ENCODE measurements around the gene HAUS3.
"Not testable (repeated sequence)": the region's sequence is repeated elsewhere in the genome, so short reads cannot be mapped to it uniquely, and the experiment has no call there.

Gene HAUS3

DNA sequence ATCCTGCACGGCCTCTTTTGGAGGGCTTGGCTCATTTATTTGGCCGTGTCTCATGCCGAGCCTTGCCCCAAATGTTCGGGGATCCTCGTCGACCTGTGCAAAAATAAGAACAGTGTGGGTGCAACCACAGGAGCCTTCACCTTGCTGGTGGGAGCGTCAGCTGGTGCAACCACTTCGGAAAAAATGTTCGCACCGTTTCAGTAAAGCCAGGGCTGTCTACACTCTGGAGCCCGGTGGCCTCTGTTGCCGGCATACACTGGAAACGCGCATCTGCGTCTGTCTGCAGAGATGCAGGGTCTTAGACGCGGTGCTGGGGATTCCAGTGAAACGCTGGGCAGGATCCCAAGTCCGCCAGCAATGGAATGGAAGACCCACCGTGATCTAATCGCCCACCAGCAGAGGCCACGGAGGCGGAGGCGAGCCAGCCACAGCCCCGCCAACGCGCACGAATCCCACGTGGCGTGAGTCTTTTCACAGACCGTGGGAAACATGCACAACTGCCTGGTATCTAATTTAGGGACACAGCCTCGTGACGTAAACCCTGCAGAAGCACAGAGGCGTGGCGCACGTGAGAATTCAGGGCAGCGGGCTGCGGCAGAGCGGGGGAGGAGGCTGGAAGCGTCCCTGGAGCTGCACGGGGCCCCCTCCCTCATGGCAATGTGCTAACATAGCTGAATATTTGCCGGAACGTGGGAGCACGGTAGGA, 33.8 kb upstream of the HAUS3 start:
- DNase-seq = no peak

DNA sequence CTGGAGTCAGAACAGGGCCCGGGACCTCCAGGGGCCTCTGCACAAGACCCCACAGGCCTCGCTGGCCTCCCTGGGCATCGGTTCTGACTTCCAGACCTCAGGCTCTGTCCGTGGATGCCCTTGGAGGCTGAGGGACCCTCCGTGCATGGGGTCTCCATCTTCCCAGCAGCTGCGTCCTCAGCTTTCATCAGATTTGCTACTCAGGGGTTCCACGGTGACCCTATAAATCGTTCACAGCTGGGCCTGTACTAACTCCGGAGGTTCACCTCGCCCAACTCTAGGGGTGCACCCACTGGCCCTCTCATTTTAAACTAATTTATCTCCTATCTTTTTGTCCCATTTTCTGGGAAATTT, 33.1 kb upstream of the HAUS3 start:
- not testable (repeated sequence) for DNase-seq

DNA sequence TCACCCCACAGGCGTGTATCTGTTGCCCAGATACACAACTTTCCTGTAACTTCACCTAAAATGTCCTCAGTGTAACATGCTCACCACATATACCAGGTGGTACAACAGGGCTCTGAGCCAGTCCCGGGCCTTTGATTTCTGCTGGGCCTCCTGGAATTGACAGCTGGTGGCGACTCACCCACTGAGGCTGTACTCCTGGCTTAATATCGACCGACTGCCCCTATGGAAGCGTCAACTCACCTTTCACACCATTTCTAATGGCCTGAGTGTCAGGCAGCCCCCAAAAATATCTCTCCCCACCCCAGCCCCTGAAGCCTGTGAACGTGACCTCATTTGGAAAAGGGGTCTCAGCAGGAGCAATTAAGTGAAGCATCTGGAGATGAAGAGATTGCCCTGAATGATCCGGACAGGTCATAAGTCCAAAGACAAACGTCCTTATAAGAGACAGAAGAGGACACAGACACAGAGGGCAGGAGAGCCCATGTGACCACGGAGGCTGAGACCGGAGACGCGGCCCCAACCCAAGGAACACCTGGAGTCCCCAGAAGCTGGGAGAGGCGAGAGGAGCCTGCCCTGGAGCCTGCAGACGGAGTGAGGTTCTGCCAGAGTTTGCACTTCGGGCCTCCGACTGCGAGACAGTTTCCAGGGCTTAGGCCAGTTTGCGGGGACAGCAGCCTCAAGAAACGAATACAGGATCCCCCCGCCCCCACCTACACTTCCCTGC, 32.6 kb upstream of the HAUS3 start:
- DNase-seq = no peak

DNA sequence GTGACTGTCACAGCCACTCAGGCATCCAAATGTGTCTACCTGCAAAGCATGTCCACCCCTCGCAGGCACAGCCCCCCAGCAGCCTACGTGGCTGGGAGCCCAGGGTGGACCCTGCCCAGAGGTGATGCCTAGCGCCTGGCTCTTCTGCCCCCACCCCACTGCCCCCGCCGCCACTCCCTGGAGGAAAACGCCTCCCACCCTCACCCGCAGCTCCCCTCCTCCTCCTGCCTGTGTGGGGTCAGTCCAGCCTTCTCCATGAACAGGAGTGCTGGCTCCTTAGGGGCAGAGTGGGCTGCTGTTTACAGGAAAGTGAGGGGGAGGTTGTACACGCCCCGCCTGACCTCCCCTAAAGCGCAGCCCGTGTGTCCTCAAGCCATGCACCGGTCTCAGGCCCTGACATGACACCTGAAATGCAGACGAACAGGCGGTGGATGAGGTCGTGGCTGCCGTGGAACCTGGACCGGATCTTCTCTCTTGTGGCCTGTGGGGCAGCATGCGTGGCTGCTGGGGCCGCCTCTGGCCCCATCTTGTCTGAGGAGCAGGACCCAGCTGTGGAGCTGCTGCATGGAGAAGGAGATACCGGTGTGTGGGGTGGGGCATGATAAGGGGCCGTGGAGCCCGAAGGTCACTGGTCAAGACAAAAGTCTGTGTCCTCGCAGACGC, 31.9 kb upstream of the HAUS3 start:
- no peak for DNase-seq

DNA sequence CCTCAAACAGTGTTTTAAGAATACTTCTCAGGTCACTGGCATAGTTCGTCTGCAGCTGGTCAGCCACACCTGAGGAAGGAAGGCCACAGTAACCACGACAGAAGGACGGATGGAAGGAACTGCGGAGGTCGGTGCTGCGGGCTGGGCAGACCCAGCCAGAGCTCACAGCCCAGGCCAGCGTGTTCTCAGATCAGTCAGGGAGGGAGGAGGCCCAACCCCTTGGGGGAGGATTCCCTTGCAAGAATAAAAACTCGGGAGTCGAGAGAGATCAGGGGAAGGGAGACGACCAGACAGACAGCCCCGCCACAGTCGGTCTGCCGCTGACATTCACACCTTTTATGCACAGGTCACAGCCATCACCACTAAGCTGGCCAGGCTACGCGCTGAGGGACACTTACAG, 31.3 kb upstream of the HAUS3 start:
- DNase-seq = no peak

DNA sequence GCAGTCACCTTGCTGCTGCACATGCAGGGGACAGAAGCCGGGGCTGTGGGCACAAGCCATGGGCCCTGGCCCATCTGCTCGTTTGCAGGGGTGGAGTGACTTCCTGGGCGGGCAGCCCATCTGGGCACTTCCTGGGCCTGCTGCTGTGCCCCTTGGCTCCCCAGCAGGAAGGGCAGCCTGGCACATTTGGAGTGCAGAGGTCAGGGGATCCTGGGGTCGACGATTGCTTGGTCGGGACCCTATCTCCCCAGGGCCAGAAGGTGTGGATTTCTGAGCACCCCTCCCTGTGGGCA, 30.9 kb upstream of the HAUS3 start:
- no peak for DNase-seq

DNA sequence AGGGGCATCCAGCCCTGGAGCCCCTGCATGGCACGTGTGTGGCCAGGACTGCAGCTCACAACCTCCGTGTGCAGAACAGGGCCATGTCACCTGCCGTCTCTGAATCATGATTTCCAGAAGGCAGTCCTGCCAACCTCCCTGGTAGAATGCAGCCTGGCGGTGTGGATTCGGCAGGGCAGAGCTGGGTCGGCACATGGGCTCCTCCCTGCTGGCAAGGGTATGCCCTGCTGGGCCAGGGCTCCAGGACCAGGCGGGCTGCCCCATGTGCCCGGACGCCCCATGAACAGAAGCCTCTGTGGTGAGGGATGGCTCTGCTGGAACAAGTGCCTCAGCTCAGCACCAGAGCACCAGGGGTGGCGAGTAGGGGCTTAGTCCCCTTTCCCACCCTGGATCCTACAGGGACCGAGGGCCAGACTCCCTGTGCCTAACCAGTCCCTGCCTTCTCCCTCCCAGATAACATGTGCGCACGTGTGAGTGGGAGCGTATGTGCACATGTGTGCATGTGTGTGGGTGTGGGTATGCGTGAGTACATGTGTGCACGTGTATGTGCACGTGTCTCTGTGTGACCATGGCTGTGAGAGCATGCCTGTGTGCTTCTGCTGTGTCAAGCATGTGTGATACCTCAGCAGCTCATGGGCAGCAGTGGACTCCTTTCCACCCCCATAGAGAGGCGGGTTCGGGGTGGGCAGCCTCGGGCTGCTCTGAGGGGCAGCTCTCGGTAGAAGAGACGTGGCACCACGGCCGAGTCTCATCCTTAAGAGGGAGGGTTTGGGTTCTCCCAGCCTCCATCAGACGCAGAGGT, 30.3 kb upstream of the HAUS3 start:
- DNase-seq = no peak

DNA sequence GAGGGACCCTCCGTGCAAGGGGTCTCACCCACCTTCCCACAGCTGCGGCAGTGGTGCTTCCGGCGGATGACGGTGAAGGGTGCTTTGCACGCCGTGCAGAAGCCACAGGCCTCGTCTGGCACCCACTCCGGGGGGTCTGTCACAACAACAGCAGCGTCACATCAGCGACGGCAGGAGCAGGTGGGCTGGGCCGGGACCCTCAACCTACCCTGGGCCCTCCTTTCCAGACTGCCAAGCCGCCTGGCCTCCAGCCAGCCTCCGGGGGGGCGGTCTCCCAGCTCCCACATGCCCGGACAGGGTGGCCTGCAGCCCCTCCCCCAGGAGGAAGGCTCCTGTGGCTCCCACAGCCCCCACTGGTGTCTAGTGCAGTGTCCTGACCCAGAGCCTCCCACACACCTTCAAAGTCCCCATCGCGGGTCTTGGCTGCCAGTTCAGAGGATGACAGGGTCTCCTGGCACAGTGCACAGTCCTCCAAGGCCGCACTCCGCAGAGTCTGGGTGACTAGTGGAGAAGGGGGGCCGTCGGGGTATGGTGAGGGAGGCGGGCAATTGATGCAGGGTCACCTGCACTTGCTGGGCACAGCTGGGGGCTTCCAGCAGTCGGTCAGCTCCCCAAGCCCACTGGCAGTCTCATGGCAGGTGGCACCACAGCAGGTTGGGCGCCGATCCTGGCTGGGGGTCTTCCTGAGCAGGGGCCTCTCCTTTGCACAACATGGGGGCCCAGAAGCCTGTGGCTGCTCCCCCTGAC, 29.5 kb upstream of the HAUS3 start:
- DNase-seq = no peak

DNA sequence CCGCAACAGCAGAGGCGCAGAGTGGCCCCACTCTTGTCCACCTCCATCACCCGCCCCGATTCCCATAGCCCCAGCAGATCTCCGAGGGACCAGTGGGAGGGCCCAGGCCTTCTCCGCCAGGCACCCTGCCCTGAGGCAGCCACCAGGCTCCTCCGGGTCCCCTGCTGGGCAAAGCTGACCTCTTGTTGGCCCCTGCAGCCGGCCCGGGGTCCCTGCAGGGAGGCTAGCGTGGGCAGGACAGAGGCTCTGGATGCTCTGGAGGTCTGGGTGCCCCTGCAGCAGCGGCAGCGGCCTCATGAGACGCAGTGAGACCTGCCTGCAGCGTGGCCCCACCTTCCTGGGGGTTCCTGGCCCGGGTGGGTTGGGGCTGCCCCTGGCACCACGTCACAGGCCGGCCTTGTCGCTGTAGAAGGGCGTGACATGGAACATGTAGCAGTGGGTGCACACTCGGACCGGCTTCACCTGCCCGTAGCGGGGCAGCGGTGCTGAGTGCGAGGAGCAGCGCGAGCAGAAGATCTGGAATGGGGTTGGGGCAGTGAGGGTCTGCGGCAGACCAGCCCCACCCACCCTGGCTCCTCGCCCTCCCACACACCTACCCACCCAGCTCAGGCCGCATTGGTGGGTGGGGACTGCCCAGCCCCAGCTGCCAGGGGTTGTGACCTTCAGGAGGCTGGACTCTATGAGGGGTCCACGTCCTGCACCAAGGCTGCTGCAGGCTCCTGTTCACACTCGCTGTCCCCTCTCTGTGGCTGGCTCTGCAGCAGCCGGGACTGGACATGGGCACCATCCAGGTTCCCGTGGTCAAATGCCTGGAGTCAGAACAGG, 28.6 kb upstream of the HAUS3 start:
- DNase-seq = no peak

DNA sequence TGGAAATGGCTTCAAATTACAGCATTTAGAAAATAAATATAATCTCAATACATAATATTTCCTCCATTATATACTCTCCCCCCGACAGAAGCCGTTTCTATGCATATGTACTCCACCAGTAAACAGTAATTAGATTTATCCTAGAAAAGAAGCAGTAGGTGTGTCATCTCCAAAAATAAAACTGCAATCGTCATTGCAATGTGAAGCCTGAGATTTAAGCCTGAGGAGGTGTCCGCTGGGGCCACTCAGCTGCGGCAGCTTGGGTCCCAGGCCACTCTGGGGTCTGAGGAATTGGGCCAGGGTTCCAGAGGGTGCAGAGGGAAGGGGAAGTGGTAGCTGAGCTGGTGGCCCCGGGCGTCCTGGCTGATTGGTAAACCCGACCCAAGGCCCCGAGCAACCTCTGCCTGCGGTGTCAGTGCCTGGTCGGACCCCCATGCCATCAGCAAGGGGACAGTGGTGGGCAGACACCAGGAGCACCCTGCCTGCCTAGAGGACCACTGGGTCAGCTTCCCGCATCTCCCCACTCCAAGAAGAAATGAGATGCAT, 27.8 kb upstream of the HAUS3 start:
- no peak for DNase-seq

DNA sequence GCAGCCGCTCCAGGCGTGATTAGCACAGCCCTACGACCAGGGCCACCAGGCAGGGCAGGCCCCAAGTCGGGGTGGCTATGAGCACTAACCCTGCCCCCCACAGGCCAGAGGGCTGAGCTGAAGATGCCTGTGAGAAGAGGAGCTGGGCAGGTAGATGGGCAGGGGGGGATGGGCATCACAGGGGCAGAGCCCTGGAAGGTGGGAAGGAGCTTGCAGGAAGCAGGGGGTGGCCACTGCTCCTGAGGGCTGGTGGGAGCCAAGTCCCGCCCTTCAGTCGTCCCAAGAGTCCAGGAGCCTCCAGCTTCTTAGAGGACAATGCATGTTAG, 27.2 kb upstream of the HAUS3 start:
- DNase-seq = no peak

DNA sequence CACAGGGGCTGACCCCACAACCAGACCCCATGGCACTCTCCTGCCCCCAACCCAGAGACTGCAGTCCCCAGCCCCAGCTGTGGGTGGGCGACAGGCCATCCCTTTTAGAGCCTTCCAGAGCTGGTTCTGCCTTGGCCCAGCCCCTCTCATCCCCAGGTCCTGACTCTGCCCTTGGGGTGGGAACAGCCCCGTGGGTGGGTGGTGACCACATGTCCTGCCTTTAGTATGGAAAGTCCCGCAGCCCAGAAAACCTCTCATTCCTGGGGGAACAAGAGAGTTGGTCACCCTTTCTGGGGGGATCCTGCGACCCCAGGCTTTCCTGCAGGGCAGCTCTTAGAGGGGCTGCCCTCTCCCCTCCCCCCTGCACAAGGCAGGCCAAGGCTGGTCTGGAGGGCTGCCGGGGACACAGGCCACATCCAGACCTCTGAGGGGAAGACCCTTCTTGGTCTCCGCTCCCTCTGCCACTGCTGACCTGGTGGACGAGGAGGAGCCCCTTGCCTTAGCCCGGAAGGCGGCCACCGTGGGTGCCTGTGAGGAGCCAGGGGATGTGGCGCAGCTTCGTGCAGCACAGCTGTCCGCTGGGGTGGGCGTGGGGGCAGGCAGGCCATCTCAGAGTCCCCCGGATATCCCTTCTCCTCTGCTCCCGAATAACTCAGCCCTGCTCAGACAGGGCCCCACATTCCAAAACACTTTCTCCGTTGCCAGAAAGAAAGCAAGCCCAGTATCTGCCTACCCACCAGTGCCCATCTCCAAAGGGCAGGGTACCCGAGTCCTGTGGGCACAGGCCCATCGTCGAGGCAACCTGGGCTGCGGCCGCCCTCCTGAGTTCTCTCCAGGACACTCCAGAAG, 26.7 kb upstream of the HAUS3 start:
- no peak for DNase-seq

DNA sequence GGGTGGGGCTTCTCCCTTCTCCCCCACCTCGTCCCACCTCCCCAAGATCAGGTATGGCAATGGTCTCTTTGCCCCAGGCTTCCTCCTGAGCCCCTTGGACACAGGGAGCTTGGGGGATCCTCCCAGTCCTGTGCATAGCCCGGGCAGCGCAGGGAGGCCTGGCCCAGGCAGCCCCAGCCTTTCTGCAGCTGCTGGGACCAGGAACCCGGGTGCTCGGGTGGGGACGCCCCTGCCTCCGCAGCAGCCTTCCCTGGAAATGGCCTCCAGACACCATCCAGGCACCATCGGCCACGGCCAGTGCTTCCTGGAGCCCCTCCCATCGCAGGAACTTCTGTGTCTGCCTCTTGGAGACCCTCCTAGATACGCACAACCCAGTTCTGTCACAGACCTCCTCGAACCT, 25.9 kb upstream of the HAUS3 start:
- DNase-seq = no peak

DNA sequence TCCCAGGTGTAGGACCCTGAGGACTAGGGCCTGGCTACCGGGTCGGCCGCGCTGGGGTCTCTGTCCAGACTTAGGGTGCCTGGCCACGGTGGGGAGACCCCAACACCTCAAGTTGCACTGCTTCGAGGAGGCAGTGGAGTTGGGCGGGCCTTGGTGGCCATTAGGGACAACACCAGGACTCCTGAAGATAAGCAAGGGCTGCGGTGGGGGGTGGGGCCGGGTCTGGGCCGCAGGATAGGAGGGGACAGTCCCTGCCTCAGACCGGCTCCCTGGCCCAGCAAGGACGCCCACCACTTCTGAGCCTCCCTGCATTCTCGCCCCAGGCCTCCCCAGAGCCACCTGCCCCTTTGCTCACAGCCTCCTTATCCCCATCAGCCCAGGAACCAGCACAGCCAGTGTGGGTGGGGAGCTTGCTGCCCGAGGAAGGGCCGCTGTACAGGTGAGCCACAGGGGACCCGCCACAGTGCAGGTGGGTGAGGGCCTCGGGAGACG, 25.4 kb upstream of the HAUS3 start:
- DNase-seq = no peak

DNA sequence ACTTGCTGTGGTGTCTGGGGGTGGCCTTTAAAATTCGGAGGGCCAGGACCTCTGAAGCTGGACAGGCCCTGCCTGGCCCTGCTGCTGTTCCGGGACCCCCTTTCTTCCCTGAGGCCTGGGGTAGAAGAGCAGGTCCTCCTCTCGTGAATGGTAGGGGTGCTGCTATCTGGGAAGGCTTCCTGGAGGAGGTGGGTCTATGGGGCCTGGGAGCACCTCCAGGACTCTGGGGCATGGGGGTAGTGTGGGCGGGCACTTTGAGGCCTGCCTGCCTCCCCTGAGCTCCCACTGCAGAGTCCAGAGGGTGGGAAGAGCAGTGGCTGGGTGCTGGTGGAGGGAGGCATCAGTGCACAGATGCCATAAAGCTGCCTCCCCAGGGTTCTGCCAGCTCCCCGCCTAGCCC, 24.9 kb upstream of the HAUS3 start:
- DNase-seq = no peak

DNA sequence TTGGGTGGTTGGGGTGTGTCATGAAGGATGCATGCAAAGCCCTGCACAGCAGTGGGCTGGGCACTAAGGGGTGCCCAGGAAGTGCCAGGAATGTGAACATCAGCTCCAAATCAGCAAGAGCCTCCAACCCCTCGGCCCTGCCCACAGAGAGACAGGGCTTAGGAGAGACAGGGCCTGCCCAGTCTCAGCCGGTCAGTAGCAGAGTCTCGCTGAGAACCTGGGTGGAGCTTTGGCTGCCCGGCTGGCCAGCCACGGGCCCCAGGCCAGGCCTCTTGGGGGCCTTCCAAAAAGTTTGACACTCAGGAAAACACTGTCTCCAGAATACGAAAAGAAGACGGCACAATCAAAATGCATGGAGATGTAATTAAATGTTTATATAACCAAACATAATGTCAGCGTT, 24.3 kb upstream of the HAUS3 start:
- no peak for DNase-seq

DNA sequence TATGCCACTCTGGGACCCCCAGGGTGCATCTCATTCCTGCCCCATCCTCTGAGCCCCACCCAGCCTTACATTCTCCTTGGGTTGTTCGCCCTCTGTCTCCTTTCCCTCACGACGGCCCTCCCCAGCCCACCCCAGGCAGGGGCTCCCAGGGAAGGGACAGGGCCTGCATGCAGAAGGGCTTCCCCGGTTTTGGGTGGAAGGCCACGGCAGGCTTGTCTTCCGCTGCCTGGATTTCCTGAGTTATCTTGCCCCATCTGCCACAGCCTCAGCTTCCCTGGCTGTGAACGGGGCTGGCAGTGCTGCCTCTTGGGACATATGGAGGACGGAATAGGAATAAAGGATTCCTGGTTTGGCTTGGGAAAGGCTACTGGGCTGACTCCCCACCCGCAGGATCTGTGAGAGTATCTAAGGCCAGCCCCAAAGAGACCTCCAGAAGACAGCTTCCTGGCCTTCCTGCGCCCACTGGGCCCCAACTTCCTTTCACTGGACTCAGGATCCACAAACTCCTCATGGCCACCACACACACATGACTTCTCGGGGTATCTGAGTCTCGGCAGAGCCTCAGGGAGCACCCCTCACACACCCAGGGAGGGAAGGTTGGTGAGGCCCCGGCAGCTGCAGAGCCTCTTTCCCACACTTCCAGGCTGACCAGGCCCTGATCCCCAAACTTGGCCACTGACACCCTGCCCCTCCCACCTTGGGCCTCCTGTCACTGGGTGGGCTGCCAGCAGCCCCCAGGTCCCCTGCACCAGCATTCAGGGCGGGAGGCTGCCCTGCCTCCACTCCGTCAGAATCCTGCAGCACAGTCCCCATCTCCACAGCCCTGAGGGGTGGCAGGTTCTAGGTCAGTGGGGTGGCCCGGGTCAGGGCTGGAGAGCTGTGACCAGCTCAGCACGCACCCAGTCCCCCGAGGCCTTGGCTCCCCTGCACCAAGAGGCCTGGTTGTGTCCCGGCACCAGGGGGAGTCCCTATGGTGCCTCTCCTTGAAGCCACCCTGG, 23.5 kb upstream of the HAUS3 start:
- no peak for DNase-seq

DNA sequence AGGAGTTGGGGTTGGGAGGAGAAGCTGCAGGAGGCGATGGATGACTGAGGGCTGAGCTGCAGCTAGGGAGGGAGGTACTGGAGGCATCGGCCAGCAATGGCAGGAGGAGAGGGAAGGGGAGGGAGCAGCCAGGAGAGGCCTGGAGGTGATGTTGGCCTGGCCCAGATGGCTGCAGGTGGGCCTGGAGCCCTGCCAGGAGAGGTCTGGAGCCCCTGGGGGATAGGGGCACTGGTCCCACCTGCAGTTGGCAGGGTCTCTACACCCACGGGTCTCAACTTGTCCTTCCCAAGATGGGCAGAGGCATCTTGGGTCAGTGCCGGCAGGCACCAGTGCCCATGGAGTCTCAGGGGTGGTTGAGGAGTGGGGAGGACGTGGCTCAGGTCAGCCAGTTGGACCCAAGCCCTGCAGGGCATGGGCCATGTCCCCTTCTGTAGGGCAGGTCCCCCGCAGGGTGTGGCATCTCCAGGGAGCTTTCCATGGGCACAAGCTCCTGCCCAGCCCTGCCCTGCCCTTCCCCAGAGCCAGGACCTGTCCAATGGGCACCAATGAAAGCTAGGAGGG, 22.6 kb upstream of the HAUS3 start:
- DNase-seq = no peak

DNA sequence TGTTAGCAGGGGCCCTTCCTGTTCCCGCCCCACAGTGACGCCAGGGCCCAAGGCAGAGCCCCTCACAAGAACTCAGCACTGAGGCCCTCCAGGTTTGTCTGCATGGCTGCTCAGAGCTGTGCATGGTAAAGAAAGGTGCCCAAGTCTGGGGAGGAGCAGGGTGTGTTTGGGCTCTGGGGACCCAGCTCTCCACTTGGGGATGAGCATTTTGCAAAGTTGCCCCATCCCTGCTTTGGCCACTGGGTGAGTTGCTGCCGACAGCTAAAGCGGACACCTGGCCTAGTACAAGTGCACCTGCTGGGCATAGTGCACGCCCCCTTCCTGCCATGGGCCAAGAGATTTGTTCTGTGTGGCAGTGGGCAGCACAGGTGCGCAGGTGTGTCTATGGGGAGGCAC, 22.0 kb upstream of the HAUS3 start:
- DNase-seq = peak; percentile 7
